Lung (tissue), 12 donors: ENCODE results near the gene OPCML. TPM values are rescaled to one million over a fixed set of nuclear protein-coding genes. Genes with fewer than 3 reads are reported as not detected.

Experiments used
- ATAC-seq: fragments of 200-7000 bp; cut with Tn5 transposase; one replicate; pipeline ENCODE4 v1.9.1; 2020; ENCODE audit warnings: moderate number of reproducible peaks; ENCODE audit not compliant: insufficient read depth, low FRiP score
- DNase-seq, 3 donors: peaks; one replicate each; pipeline ENCODE4 v3.0.0-alpha.2; 2013 to 2017
- H3K27ac ChIP-seq, 2 donors: one replicate each; pipeline ENCODE4 v1.5.1; 2013; ENCODE audit warnings: mild to moderate bottlenecking in 2 of 2, moderate library complexity in 2 of 2, control low read depth in 1 of 2, inconsistent platforms in 1 of 2, low read depth in 1 of 2, low read length in 1 of 2
- H3K27me3 ChIP-seq, 3 donors: one replicate each; pipeline ENCODE4 v1.5.1; 2013; ENCODE audit warnings: low read length in 2 of 3; ENCODE audit not compliant: control insufficient read depth in 3 of 3, insufficient read depth in 3 of 3
- H3K36me3 ChIP-seq, 4 donors: one replicate each; pipeline ENCODE4 v1.5.1; 2013; ENCODE audit warnings: low read length in 4 of 4, mild to moderate bottlenecking in 1 of 4, moderate library complexity in 1 of 4; ENCODE audit not compliant: control insufficient read depth in 4 of 4, insufficient read depth in 4 of 4
- H3K4me1 ChIP-seq, 5 donors: one replicate each; pipeline ENCODE4 v1.5.1; 2013; ENCODE audit warnings: low read length in 5 of 5, mild to moderate bottlenecking in 2 of 5, moderate library complexity in 1 of 5; ENCODE audit not compliant: control insufficient read depth in 5 of 5, insufficient read depth in 5 of 5
- H3K4me3 ChIP-seq: one replicate; pipeline ENCODE4 v1.5.1; 2013; ENCODE audit warnings: mild to moderate bottlenecking, control low read depth, moderate library complexity
- H3K9ac ChIP-seq, 2 donors: one replicate each; pipeline ENCODE4 v1.5.1; 2013; ENCODE audit warnings: low read length in 2 of 2, control low read depth in 1 of 2; ENCODE audit not compliant: insufficient read depth in 1 of 2
- H3K9me3 ChIP-seq, 4 donors: one replicate each; pipeline ENCODE4 v1.5.1; 2013; ENCODE audit warnings: low read length in 3 of 4, mild to moderate bottlenecking in 1 of 4, moderate library complexity in 1 of 4; ENCODE audit not compliant: control insufficient read depth in 4 of 4, insufficient read depth in 3 of 4
- CTCF ChIP-seq: IDR thresholded peaks from 2 replicates; pipeline ENCODE4 v1.5.1; 2012; ENCODE audit warnings: mild to moderate bottlenecking; ENCODE audit errors: control extremely low read depth, extremely low read depth
- WGBS, 2 donors: extraction: QIAGEN DNeasy Blood & Tissue Kit; methylation state at CpG; one replicate each; pipeline ENCODE4 v1.1.7; 2013; 5-methylcytosine and 5-hydroxymethylcytosine counted together
- polyA plus RNA-seq, 2 donors: library from polyadenylated mRNA; stranded (reverse); fragments of 200-250 nt; gene quantifications; one replicate each; pipeline ENCODE4 v1.2.1, GENCODE V29; 2013
- total RNA-seq, 2 donors: library from RNA; depleted of rRNA in 1 of 2; stranded (reverse); fragments of >200 nt in 1 of 2; gene quantifications; one replicate each; pipeline ENCODE4 v1.2.1, GENCODE V29; 2014 to 2021
- donor health status: control.
- donor health status: control.
- donor health status: Bipolar disorder and iron deficiency.
- donor health status: healthy.
- donor health status: DM: yes; HTN: yes; CAD: no.

Gene OPCML
- total and polyA plus RNA-seq, 4 donors, result 0.49 to 0.74 TPM; not detected in 2

GRCh38 chr11:133134314-133135173 lies 397.8 kb downstream of the OPCML start:
- no peak overlapping the region for H3K27ac ChIP-seq
- DNase-seq (peak; percentile 64 to 76 (median 71)), ATAC-seq (peak; percentile 71)
- H3K9me3 ChIP-seq, result no peaks in the 10 kb centered on the region
- peak; percentile 68 for TF ChIP-seq CTCF
- H3K4me3 ChIP-seq, result no peak overlapping the region
- H3K36me3 ChIP-seq, result no peaks in the 10 kb centered on the region
- peaks cover 0 to 6% (median 0%) of the 10 kb centered on the region in 5 donors for H3K4me1 ChIP-seq
- 17% methylated on average over 11 of the region's 11 CpGs for WGBS, 2 donors
- H3K27me3 ChIP-seq, result peaks cover 0 to 8% (median 4%) of the 10 kb centered on the region in 3 donors
- H3K9ac ChIP-seq, result no peak overlapping the region

GRCh38 chr11:133133606-133134005 lies 398.7 kb downstream of the OPCML start:
- WGBS, 2 donors, result 72 to 73% methylated on average over 4 of the region's 4 CpGs

DNA sequence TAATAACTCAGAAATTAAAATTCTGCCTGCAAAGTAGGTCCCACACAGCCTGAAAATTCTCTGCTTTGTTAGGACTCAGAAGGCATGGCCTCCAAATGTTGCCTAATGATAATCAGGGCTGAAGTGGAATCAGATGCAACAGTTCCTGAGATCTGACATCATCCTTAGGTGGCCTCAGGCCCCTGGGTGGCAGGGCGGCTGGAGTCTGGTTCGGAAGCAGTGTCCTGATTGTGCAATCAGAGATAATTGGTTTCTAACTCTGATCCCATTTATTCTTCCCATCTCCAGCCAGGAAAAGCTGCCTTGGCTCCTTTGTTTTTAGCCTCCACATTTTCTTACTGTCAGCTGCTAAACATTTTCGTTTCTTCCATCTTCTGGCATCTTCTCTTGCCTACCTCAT lies 399.3 kb downstream of the OPCML start:
- TF ChIP-seq CTCF, result no peak
- 72 to 84% methylated on average over 3 of the region's 3 CpGs for WGBS, 2 donors
- ATAC-seq, result no peak

More at GRCh38 chr11:133133606-133134005, 398.7 kb downstream of the OPCML start:
- ATAC-seq (no peak), DNase-seq (no peak)
- Histone ChIP-seq H3K27me3 (peaks cover 0 to 8% (median 4%) of the 10 kb centered on the region in 3 donors), H3K4me3 (no peak overlapping the region), H3K27ac (no peak overlapping the region), H3K9me3 (no peaks in the 10 kb centered on the region), H3K9ac (no peak overlapping the region), H3K36me3 (no peaks in the 10 kb centered on the region), H3K4me1 (peaks cover 0 to 6% (median 0%) of the 10 kb centered on the region in 5 donors)
- no peak for TF ChIP-seq CTCF

More for the DNA sequence above, 399.3 kb downstream of the OPCML start:
- no peak overlapping the region for H3K27ac ChIP-seq
- H3K27me3 ChIP-seq, result peaks cover 0 to 8% (median 4%) of the 10 kb centered on the region in 3 donors
- H3K9me3 ChIP-seq, result no peaks in the 10 kb centered on the region
- H3K4me1 ChIP-seq, result peaks cover 0 to 6% (median 0%) of the 10 kb centered on the region in 5 donors
- H3K36me3 ChIP-seq, result no peaks in the 10 kb centered on the region
- H3K9ac ChIP-seq, result no peak overlapping the region
- no peak overlapping the region for H3K4me3 ChIP-seq
- no peak for DNase-seq
